Kidney tubule cell (primary cell): ENCODE data around the gene PPL.
"Not testable (repeated sequence)": the region's sequence is repeated elsewhere in the genome, so short reads cannot be mapped to it uniquely, and the experiment has no call there.

Experiments used
- DNase-seq: peaks from one replicate; pipeline ENCODE4 v3.0.0-alpha.2; 2018; ENCODE audit warnings: low spot score

Gene PPL

DNA sequence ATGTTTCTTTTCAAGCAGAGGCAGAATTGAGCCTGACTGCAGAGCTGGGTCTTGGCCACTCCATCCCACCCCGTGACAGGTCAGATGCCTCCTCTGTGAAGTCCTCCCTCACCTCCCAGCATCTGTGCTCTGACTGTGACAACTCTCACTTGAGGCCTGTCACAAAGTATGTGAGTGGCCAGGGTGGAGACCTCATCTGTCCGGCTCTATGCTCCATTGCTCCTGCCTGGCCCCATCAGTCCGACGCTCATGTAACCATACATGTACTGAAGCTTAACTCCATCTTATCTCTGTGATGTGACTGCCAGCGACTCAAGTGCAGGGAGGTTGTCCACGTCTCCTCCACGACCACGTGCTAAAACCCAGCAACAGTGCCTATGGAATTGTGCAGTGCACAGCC lies 3.5 kb downstream of the PPL start:
- DNase-seq = no peak

DNA sequence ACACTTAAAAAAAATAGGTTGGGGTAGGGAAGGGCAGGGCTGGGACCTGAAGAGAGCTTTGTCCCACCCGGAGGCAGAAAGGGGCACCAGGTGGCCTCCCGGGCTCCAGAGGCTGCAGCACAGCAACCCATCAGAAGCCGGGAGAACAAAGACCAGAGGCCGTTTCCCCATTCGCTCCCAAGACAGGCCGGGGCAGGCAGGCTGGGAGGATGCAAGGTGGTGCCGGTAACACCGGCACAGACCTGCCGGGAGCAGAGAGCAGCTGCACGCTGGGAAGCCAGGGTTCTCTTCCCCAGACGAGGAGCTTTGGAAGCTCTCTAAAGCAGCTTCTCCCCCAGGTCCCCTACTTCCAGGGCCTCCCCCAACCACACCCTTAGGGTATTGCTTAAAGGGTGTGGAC lies 5.6 kb downstream of the PPL start:
- DNase-seq = no peak

DNA sequence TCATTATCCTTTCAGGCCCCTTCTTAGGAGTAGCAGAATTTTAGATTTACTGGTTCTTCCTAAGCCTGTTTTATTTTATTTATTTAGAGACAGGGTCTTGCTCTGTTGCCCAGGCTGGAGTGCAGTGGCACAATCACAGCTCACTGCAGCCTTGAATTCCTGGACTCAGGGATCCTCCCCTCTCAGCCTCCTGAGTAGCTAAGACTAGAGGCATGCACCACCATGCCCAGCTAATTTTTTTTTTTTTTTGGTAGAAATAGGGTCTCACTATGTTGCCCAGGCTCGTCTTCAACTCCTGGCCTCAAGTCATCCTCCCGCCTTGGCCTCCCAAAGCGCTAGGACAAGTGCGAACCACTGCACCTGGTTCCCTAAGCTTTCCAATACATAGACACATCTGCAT lies 7.3 kb downstream of the PPL start:
- DNase-seq = not testable (repeated sequence)

DNA sequence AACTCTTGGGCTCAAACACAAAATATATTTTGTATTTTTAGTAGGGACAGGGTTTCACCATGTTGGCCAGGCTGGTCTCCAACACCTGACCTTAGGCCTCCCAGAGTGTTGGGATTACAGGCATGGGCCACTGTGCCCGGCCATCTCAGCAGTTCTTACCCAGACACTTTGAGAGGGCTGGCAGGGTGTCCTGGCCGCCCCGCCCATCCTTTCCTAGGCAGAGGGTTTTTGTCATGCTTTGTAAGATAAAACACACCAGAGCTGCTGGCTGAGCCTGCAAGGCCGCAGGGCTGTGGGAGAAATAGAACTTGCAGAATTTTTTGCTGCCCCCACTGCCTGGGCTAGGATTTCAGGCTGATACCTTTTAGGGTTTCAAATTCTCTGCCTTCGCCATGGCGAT lies 8.7 kb downstream of the PPL start:
- no peak for DNase-seq

DNA sequence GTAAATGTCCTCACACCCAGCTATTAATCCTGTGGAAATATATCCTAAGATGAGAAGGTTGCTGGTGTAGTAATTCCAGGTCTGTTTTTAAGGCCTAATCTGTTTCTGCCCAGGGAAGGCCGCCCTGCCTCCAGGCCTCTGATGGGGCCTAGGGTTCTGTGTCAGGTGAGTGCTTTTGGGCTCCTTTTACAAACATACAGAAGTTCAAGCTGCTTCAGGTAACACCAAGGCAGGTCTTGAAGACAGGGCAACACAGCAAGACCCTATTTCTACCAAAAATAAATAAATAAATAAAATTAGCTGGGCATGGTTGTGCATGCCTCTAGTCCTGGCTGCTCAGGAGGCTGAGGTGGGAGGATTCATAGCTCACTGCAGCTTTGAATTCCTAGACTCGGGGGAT lies 9.3 kb downstream of the PPL start:
- no peak for DNase-seq

DNA sequence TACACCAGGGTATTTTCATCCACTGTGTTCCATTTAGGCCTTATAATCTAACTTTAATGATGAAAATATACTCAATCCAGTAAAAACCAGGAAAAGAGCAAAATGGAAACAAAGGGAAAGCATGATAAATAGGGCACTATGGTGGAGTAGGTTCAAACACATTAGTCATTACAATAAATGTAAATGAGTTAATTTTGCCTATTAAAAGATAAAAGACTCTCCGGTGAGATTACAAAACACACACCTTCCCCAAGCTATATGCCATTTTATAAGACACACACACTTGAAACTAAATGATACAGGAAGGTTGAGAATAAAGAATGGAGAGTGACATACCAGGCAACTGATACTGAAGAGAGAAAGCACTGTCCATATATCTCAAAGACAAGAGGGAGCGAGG lies 10.0 kb downstream of the PPL start:
- no peak for DNase-seq

DNA sequence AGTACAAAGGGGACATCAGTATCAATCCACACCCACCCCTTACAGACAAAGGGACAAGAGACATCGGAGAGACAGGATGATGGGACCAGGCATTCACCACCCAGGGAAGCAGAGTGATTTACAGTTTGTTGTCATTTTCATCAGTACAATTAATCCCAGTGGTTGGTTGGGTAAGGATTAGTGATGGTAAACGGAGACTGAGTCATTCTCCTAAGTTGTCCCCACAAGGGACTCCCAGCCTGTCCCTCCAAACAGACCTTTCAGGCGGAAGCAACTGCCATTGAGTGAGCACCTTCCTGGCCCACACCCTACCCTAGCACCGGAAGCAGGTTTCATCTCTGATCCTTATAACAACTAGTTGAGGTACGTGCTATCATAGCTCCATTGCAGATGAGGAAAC lies 11.2 kb downstream of the PPL start:
- no peak for DNase-seq

DNA sequence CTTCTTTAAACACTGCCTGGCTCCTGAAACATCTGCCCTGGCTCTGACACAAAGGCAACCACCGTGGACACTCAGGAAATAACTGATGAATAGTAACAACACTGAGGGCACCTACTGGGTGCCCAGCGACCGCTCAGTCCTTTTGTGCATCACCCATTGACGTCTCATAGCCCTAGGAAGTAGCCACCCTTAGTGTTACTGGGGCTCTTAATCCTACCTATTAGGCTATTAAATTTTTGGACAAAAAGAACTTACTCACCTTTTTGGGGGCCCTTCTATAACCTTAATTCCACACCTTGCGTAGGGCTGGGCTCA lies 11.7 kb downstream of the PPL start:
- DNase-seq = no peak

DNA sequence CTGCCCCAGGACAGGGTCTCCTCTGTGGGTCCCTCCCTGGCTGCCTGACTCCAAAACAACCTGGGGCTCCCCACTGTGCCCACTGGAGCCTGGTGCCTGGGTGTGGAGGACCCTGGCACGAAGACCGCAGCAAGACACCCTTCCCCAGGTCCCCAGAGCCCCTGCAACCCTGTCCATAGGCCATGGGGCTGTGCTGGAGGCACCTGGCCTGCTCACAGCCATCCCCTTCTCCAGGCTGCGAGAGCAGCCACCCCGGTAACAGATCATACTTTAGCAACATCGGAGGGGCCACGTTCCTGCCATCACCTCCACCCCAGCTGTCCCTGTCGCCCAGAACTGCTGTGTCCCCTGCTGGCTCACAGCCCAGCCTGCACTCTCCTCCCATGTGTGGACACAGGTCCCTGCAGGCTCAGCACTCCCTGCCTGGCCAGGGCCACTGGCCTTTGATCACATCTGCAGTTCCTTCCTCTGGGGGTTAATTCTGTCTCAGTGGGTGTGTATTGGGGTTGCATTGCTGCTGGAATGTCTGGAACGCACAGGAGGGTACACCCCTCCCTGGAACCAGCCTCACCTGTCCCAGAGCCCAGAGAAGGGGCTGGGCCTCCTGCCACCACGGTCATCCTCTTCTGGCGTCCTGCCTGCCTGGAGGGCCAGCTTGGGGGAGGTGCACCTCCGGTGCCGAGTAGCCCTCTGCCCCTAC lies 12.2 kb downstream of the PPL start:
- peak; percentile 77 for DNase-seq

DNA sequence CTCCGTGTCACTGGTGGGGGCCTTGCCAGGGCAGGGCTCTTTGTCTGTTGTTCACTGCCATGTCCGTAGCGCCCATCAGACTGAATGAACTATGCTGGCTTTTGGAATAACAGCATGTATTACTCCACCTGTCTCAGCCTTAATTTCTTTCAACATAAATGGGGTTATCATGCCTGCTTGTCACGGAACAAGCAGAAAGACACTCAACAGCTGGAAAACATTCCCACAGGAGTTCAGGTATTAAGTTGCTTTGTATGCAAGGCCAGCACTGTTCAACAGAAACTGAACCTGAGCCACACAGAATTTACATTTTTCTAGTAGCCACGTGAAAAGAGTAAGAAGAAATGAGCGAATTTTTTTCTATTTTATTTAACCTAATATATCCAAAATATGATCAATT lies 13.1 kb downstream of the PPL start:
- DNase-seq = no peak

DNA sequence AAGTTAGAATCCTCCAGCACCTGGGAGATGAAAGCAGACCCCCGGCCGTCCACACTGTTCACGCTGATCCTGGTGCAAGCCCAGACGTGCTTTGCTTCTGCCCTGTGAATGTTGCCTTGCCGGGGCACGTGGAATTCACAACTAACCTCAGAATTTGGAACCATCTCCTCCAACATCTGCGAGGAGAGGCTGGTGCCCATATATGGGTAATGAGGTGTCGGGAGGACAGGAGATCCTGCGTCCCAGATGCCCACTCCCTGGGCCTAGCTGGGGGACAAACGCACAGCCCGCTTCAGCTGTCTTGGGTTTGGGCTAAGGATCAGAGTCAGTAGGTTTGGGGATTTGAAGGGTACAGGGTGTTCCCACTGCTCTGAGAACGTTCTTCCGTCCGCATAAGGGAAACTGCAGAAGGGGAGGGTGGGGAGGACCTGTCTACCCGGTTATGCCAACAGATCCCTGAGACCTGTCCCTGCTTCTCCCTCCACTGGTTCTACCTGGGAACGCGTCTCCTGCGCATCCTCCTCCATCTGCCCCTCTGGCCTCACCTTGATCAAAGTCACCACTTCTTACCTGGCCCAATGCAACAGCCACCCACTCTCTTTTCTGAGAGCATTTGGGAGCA lies 14.1 kb downstream of the PPL start:
- DNase-seq = no peak

DNA sequence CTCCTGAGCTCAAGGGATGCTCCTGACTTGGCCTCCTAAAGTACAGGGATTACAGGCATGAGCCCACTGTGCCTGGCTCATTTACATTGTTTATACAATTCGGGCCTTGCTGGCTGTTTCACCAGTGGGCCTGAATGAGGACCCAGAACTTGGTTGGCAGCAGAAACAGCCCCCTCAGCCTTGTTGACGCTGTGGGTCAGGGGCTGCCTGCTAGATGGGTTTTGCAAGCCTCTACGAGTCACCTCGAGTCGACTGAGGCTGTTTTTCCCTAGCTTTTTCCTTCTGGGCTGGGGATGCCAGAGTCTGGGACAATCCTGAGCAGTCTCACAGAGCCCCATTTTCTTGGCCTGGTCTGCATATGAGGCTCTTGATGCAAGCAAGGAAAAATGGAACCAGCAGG lies 16.1 kb downstream of the PPL start:
- DNase-seq = no peak

DNA sequence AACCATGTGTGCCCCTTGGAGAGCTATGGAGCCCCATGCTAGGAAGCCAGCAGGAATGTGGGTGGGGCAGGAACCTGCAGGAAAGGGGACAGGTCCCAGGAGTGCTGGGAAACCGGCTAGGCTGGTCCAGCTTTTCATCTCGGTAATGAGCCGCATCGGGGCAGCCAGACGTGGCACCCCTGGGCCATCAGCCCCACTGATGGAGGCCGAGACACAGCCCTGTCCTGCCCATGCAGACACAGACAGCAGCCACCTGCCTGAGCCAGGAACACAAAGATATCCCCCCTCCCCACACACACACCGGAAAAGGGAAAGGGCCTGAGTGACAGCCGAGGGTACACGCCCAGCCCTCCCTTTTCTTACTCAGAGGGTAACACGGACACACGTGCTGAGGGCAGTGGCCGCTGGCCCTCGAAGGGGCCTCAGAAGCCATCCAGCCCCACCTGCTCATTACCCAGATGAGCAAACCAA lies 18.1 kb downstream of the PPL start:
- peak; percentile 72 for DNase-seq

DNA sequence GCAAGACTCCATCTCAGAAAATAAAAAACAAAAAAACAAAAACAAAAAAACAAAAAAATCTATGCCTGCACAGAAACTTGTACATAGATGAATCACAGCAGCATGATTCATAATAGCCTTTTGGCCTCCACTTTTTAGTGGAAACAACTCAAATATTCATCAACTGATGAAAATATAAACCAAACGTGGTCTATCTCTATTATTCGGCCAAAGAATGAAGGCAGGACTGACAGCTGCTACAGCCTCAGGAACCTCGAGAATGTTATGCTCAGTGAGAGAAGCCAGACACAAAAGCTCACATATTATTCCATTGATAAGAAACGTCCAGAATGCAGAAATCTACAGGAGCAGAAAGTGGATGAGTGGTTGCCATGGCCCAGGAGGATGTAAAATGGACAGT lies 19.8 kb downstream of the PPL start:
- no peak for DNase-seq

DNA sequence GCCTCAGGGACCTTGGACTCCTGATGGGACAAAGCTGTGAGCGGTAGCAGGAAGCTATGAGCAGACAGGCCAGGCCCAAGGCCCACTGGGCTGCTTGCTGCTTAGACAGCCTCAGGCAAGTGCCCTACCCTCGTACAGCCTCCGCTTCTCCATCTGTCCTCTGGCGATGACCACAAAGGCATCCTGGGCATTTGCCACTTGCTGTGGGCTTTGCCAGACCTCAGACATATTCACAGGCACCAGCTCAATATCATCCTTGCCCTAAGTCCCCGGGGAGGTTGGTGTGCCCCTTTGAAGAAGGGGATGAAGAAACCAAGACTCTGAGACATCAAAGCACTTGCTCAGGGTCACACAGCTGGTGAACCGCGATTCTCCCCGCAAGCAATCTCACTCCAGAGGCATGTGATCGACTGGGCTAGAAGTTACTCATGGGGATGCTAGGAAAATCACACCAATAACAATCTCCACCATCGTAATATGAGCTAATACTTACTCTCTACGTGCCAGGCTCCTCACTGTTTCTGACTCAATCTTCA lies 21.7 kb downstream of the PPL start:
- DNase-seq = peak; percentile 85

DNA sequence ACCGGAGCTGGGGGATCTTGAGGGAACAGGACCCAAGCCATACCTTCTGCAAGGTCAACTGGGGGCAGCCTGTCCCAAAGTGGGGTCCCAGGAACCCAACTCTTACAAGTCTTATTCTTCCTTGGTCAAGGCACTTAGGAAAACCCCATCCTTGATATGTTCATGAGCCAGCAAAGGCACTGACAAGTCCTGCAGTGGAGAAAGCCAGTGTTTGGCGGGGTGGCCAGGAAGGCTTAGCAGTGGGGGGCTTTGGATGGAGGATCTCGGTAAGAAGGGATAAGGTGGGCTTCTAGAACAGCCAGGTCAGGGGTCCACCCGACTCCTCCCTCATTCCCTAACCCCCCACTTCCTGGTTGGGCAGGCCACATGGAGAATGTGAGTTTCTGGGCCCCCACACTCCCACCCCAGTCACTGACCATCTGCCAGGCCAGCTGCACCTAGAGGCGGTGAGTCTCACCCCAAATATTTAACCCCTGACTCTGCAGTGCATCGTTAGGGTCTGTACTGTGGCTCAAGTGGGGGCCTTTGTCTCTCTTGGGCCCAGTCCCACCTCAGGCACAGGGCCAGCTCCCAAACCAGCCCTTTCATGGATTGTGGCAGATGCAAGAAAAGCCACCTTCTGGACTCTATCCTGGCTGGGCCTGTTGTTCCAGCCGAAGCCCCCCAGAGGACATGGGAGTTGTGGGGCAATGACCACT lies 22.3 kb downstream of the PPL start:
- DNase-seq = no peak

DNA sequence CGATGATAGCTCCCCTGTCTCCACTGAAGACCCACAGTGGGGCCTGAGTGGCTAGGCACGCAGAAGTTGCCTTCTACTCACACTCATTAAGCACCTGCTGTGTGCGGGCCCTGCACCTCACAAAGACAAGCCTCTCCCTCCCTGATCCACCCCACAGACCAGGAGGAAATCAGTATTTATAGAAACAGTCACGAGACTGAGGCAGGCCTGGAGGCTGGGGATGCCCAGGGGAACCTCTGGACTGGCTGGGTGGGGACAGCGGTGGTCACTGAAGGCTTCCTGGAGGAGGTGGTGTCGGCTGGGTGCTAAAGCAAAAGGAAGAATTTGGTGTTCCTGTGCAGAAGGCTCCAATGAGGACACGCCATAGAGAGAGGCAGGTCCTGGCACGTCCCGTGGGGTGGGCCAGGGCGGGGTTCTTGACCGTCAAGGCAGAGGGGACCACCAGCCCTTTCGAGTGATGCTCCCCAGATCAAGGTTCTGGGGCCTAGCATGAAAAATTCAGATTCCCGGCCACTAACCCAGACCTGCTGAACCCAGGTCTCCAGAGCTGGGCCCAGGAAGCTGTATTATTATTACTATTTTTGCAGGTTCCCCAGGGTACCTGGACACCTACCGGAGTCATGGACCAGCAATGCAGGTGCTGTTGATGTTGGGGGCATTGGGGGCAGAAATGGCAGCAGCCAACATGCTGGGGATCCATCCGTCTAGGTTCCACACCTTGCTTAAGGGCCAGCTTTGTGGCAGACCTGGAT lies 23.0 kb downstream of the PPL start:
- no peak for DNase-seq

DNA sequence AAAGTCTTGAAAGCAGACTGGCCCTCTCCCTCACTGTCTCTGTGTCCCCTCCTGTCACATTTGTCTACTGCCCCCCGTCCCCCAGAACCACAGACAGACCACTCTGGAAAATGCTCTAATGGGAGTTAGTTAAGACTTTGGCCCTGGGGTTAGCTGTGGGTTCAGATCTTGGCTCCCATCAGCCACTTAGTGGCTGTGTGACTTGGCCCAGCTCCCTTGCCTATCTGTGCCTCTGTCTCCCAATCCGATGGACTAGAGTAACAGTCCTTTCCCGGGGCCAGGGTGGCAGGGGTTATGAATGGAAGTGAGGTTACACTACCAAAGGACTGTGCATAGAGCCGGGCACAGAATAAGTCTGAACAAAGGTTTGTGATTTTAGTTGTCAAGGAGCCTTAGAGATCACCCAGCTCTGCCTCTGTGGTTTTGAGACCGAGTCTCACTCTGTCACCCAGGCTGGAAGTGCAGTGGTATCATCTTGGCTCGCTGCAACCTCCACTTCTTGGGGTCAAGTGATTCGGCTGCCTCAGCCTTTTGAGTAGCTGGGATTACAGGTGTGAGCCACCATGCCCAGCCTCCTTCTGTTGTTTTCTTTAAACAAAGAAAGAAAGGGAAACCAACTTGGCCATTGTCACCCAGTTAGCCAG lies 23.7 kb downstream of the PPL start:
- DNase-seq = no peak

DNA sequence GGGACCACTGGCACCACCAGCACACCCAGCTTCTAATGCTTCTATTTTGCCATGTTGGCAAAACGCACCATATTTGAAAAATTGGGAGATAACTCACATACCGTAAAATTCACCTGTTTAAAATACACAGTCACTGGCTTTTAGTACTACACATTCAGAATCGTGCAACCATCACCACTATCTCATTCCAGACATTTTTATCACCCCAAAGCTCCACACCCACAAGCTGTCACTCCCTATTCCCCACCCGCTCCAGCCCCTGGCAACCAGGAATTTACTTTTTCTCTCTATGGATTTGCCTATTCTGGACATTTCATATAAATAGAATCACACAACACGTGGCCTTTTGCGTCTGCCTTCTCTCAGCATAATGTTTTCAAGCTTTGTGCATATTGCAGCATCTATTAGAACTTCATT lies 25.0 kb downstream of the PPL start:
- DNase-seq = no peak

DNA sequence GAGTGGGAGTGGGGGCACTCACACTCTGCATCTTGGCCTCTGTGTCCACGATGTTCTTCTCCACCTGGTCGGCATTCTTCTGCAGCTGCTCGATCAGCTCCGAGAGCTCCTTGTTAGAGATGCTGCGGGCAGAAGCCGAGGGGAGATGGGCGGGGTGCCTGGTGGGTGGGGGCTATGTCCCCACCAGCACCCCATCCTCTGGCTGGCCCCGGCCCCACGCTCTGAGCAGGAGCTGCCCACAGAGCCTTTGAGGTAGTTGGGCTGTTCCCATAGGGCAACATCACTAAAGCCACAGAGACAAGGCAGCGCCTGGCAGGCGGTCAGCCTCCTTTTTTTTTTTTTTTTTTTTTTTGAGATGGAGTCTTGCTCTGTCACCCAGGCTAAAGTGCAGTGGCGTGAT lies 26.1 kb downstream of the PPL start:
- no peak for DNase-seq

DNA sequence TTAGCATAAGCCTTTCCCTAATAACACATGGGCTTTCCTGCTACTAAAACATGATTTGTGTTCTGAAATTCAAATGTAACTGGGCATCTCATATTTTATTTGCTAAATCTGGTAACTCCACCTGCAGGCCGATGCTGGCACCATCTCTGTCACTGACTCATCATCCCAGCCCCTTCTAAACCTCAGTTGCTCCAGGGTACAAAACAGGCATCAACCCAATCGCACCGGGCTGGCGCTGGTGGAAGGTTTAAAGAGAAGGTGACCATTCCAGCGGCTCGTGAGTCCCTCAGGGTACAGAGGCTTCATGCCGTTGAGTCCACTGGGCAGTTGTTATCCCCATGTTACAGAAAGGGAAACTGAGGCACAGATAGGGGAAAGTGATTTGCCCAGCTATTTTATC lies 27.1 kb downstream of the PPL start:
- DNase-seq = no peak

DNA sequence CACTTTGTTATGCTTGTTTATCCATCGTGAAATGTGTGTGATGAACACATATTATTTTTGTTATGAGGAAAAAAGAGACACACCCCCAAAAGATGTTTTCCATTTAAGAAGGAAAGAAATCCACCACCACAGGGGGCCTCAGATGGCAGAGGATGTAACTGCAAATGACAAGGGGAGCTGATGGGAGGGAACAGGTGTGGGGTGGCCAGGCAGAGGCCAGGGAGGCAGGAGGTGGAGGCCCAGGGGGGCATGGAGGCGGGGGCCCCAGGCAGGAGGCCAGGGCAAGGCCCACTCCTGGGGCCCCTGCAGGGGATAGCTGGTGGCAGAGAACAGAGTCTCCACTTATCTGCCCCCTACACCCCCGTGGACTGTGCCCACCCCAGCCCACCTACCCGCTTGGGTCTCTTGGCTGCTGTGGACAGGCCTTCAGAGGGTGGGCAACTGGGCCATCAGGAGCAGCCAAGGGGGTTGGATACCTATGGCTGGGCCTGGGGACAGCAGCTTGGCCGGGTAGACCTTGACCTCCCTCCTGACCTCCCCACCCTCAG lies 28.0 kb downstream of the PPL start:
- no peak for DNase-seq
